ENCODE data around the gene CCDC38. TPM values are rescaled to one million over a fixed set of nuclear protein-coding genes. Genes with fewer than 3 reads are reported as not detected.
"Not testable (repeated sequence)": the region's sequence is repeated elsewhere in the genome, so short reads cannot be mapped to it uniquely, and the experiment has no call there.

Gene CCDC38
- polyA plus RNA-seq, 2 donors, result not detected

DNA sequence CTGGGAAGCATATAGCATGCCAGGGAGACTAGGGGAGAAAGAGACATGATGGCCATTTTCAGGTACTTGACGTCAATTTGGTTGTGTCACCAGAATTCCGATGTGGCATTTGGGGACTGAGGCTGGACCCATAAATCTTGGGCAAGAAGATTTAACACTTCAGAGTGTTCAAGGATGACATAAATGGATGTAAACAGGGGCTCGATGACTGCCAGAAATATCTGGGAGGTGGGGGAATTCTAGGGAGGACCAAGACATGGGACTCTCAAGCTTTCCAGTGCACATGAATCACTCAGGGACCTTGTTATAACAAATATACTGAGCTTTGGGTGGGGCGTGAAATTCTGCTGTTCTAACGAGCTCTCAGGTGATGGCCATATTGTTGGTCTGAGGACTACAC lies 35.9 kb upstream of the CCDC38 start:
- 90 to 94% methylated on average over 5 of the region's 5 CpGs for WGBS, 2 donors
- H3K27me3 ChIP-seq (ENCODE audit: control insufficient read depth in 1 of 2, insufficient read depth in 2 of 2, low read length in 2 of 2), result no peaks in the 10 kb centered on the region

DNA sequence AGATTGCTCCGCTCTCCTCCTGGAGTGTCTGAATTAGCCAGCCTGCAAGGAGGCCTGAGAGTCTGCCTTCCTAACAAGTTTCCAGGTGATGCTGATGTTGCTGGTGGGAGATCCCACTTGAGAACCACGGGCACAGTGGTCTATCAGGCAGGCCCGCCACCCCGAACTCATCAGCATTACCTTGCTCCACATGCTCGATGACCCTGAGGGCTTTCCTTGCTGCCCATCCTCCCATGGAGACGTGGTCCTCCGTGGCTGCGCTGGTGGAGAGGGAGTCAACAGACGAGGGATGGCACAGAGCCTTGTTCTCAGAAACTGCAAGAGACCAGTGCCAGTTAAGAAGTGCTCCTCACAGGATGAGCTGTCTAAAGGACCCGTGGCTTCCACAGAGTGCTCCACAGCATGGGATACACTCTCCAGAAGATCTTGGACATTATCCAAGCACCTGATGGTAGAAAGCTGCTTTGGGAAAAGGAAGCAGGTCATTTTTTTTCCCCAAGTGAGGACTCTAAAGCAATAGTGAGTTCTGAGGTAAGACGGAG lies 35.4 kb upstream of the CCDC38 start:
- 87 to 93% methylated on average over 11 of the region's 11 CpGs for WGBS, 2 donors
- Histone ChIP-seq H3K36me3 (ENCODE audit: control insufficient read depth in 2 of 2, insufficient read depth in 2 of 2, low read length in 1 of 2) (no peaks in the 10 kb centered on the region), H3K27ac (ENCODE audit: low read depth in 2 of 2, low read length in 1 of 2) (no peak overlapping the region), H3K9me3 (ENCODE audit: control insufficient read depth in 2 of 2, insufficient read depth in 1 of 2, low read depth in 1 of 2, low read length in 1 of 2) (no peaks in the 10 kb centered on the region), H3K27me3 (ENCODE audit: control insufficient read depth in 1 of 2, insufficient read depth in 2 of 2, low read length in 2 of 2) (no peaks in the 10 kb centered on the region), H3K4me3 (ENCODE audit: low read depth in 1 of 2, low read length in 2 of 2) (no peak overlapping the region), H3K4me1 (ENCODE audit: control insufficient read depth in 2 of 2, insufficient read depth in 2 of 2, low read length in 1 of 2) (no peaks in the 10 kb centered on the region)

More for the DNA sequence above, 35.9 kb upstream of the CCDC38 start:
- Histone ChIP-seq H3K4me3 (ENCODE audit: low read depth in 1 of 2, low read length in 2 of 2) (no peak overlapping the region), H3K36me3 (ENCODE audit: control insufficient read depth in 2 of 2, insufficient read depth in 2 of 2, low read length in 1 of 2) (no peaks in the 10 kb centered on the region), H3K4me1 (ENCODE audit: control insufficient read depth in 2 of 2, insufficient read depth in 2 of 2, low read length in 1 of 2) (no peaks in the 10 kb centered on the region), H3K9me3 (ENCODE audit: control insufficient read depth in 2 of 2, insufficient read depth in 1 of 2, low read depth in 1 of 2, low read length in 1 of 2) (no peaks in the 10 kb centered on the region), H3K27ac (ENCODE audit: low read depth in 2 of 2, low read length in 1 of 2) (no peak overlapping the region)

DNA sequence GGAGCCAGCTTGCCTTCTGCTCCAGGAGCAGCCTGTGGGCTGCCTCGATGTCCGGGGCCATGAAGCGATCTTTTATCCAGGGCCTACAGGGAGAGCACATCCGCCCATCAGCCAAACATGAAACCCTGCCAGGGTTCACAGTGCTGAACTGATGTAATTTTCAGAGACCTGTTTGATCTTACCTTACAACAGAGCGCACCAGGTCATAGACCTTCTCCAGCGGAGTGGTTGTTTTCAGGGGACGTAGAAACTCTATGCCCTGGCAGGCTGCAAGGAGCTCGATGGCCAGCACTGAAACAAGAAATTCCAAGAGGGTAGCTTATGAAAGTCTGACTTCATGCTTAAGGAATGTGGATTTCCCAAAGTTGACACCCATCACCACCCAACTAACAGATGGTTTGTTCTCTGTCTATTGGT lies 34.0 kb upstream of the CCDC38 start:
- Histone ChIP-seq H3K9me3 (ENCODE audit: control insufficient read depth in 2 of 2, insufficient read depth in 1 of 2, low read depth in 1 of 2, low read length in 1 of 2) (no peaks in the 10 kb centered on the region), H3K36me3 (ENCODE audit: control insufficient read depth in 2 of 2, insufficient read depth in 2 of 2, low read length in 1 of 2) (no peaks in the 10 kb centered on the region), H3K27ac (ENCODE audit: low read depth in 2 of 2, low read length in 1 of 2) (no peak overlapping the region), H3K27me3 (ENCODE audit: control insufficient read depth in 1 of 2, insufficient read depth in 2 of 2, low read length in 2 of 2) (no peaks in the 10 kb centered on the region), H3K4me3 (ENCODE audit: low read depth in 1 of 2, low read length in 2 of 2) (no peak overlapping the region), H3K4me1 (ENCODE audit: control insufficient read depth in 2 of 2, insufficient read depth in 2 of 2, low read length in 1 of 2) (no peaks in the 10 kb centered on the region)
- WGBS, 2 donors, result 90% methylated on average over 8 of the region's 8 CpGs

DNA sequence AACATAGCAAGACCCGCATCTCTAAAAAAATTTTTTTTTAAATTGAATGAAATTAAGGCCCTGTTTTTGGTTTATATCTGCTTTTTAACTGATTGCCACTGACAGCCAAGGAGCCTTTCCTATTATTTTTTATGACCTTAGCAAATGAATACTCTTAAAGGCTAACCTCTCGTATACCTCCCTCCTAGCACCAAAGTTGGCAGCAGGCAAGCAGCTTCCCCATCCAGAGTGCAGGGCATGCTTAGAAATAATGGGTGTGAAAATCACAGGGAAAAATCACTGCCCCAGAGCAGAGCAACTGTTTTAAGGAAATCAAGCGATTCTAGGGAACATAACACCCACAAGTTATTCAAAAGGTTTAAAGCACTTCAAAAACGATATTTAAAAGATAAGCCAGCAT lies 33.1 kb upstream of the CCDC38 start:
- Histone ChIP-seq H3K27me3 (ENCODE audit: control insufficient read depth in 1 of 2, insufficient read depth in 2 of 2, low read length in 2 of 2) (no peaks in the 10 kb centered on the region), H3K9me3 (ENCODE audit: control insufficient read depth in 2 of 2, insufficient read depth in 1 of 2, low read depth in 1 of 2, low read length in 1 of 2) (no peaks in the 10 kb centered on the region), H3K4me1 (ENCODE audit: control insufficient read depth in 2 of 2, insufficient read depth in 2 of 2, low read length in 1 of 2) (no peaks in the 10 kb centered on the region), H3K36me3 (ENCODE audit: control insufficient read depth in 2 of 2, insufficient read depth in 2 of 2, low read length in 1 of 2) (no peaks in the 10 kb centered on the region), H3K4me3 (ENCODE audit: low read depth in 1 of 2, low read length in 2 of 2) (no peak overlapping the region), H3K27ac (ENCODE audit: low read depth in 2 of 2, low read length in 1 of 2) (no peak overlapping the region)
- 88 to 91% methylated on average over 4 of the region's 4 CpGs for WGBS, 2 donors

DNA sequence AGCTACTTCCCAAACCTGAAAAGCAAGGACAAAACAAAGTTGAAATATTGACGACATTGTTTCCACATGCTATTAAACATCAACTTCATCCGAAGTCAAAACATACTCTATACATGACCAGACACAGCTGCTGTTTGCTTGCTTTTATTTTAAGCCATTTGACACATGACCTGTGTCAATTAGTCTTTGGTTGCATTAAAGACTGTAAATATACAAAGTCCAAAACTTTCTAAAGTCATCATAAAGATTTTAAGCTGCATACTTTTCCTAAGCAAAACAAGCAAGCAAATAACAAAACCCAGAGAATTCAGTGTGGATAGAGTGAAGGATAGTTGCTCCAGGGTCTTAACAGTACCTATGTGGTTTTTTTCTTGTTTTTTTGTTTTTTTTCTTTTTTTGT lies 31.9 kb upstream of the CCDC38 start:
- no peak overlapping the region for H3K27ac ChIP-seq (ENCODE audit: low read depth in 2 of 2, low read length in 1 of 2)
- no peaks in the 10 kb centered on the region for H3K36me3 ChIP-seq (ENCODE audit: control insufficient read depth in 2 of 2, insufficient read depth in 2 of 2, low read length in 1 of 2)
- no peaks in the 10 kb centered on the region for H3K9me3 ChIP-seq (ENCODE audit: control insufficient read depth in 2 of 2, insufficient read depth in 1 of 2, low read depth in 1 of 2, low read length in 1 of 2)
- WGBS, 2 donors, result 32 to 40% methylated on average over 2 of the region's 2 CpGs
- H3K4me1 ChIP-seq (ENCODE audit: control insufficient read depth in 2 of 2, insufficient read depth in 2 of 2, low read length in 1 of 2), result no peaks in the 10 kb centered on the region
- H3K27me3 ChIP-seq (ENCODE audit: control insufficient read depth in 1 of 2, insufficient read depth in 2 of 2, low read length in 2 of 2), result no peaks in the 10 kb centered on the region
- H3K4me3 ChIP-seq (ENCODE audit: low read depth in 1 of 2, low read length in 2 of 2), result no peak overlapping the region

DNA sequence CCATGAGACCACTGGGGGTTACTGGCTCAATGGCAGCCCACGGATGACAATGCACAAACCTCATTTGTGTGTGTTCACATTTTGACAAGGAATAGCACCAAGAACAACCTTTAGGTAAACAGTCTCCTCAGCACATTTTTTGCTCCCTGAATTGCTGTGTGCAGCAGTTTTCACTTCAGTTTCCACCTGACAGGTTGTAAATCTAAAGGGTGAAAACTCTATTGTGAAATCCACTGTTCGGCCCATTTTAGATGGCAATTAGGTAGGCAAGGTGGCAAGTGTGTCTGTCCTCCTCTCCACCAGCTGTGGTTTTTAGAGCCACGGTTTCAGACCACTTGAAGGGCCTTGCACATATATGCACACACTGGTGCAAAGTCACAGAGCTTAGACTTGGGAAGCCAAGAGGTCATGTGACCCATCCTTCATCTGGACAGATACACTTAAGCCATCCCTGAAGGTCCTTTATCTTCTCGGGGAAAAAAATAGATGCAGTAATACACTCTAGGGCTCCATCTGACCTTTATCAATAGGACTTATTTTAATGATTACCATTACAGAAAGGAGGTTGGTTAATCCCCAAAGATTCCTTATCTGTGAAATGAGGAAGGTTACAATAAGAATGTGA lies 30.5 kb upstream of the CCDC38 start:
- WGBS, 2 donors, result 70% methylated on average over 4 of the region's 4 CpGs

DNA sequence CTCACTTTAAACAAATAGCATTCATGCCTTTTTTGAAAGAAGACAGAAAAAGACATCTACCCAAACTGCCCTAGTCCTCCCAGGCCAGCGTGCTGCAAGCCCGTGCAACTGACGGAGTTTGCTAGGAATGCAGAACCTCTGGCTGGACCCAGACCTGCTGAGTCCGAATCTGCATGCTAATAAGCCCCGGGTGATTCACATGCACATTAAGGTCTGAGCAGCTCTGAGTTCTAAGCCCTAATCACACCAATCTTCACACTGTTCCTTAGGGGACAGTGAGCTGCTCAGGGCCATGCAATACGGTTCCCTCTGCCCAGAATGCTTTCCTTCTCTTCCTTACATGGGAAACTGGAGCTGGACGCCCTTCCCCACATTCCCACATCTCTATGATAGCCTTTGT lies 28.5 kb upstream of the CCDC38 start:
- Histone ChIP-seq H3K4me1 (ENCODE audit: control insufficient read depth in 2 of 2, insufficient read depth in 2 of 2, low read length in 1 of 2) (no peaks in the 10 kb centered on the region), H3K27ac (ENCODE audit: low read depth in 2 of 2, low read length in 1 of 2) (no peak overlapping the region), H3K36me3 (ENCODE audit: control insufficient read depth in 2 of 2, insufficient read depth in 2 of 2, low read length in 1 of 2) (no peaks in the 10 kb centered on the region), H3K4me3 (ENCODE audit: low read depth in 1 of 2, low read length in 2 of 2) (no peak overlapping the region), H3K27me3 (ENCODE audit: control insufficient read depth in 1 of 2, insufficient read depth in 2 of 2, low read length in 2 of 2) (no peaks in the 10 kb centered on the region), H3K9me3 (ENCODE audit: control insufficient read depth in 2 of 2, insufficient read depth in 1 of 2, low read depth in 1 of 2, low read length in 1 of 2) (no peaks in the 10 kb centered on the region)
- 66 to 70% methylated on average over 7 of the region's 7 CpGs for WGBS, 2 donors

More for the DNA sequence above, 30.5 kb upstream of the CCDC38 start:
- Histone ChIP-seq H3K4me3 (ENCODE audit: low read depth in 1 of 2, low read length in 2 of 2) (no peak overlapping the region), H3K27ac (ENCODE audit: low read depth in 2 of 2, low read length in 1 of 2) (no peak overlapping the region), H3K27me3 (ENCODE audit: control insufficient read depth in 1 of 2, insufficient read depth in 2 of 2, low read length in 2 of 2) (no peaks in the 10 kb centered on the region), H3K9me3 (ENCODE audit: control insufficient read depth in 2 of 2, insufficient read depth in 1 of 2, low read depth in 1 of 2, low read length in 1 of 2) (no peaks in the 10 kb centered on the region), H3K36me3 (ENCODE audit: control insufficient read depth in 2 of 2, insufficient read depth in 2 of 2, low read length in 1 of 2) (no peaks in the 10 kb centered on the region), H3K4me1 (ENCODE audit: control insufficient read depth in 2 of 2, insufficient read depth in 2 of 2, low read length in 1 of 2) (no peaks in the 10 kb centered on the region)

DNA sequence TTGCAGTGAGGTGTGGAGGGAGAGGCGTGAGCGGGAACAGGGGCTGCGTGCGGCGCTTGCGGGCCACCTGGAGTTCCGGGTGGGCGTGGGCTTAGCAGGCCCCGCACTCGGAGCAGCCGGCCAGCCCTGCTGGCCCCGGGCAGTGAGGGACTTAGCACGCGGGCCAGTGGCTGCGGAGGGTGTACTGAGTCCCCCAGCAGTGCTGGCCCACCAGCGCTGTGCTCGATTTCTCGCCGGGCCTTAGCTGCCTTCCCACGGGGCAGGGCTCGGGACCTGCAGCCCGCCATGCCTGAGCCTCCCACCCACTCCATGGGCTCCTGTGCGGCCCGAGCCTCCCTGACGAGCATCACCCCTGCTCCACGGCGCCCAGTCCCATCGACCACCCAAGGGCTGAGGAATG lies 26.7 kb upstream of the CCDC38 start:
- H3K36me3 ChIP-seq (ENCODE audit: control insufficient read depth in 2 of 2, insufficient read depth in 2 of 2, low read length in 1 of 2); H3K9me3 ChIP-seq (ENCODE audit: control insufficient read depth in 2 of 2, insufficient read depth in 1 of 2, low read depth in 1 of 2, low read length in 1 of 2); H3K27me3 ChIP-seq (ENCODE audit: control insufficient read depth in 1 of 2, insufficient read depth in 2 of 2, low read length in 2 of 2); H3K4me3 ChIP-seq (ENCODE audit: low read depth in 1 of 2, low read length in 2 of 2); H3K27ac ChIP-seq (ENCODE audit: low read depth in 2 of 2, low read length in 1 of 2); H3K4me1 ChIP-seq (ENCODE audit: control insufficient read depth in 2 of 2, insufficient read depth in 2 of 2, low read length in 1 of 2): not testable (repeated sequence)
- WGBS, 2 donors, result 92 to 97% methylated on average over 21 to 28 of the region's 28 CpGs

DNA sequence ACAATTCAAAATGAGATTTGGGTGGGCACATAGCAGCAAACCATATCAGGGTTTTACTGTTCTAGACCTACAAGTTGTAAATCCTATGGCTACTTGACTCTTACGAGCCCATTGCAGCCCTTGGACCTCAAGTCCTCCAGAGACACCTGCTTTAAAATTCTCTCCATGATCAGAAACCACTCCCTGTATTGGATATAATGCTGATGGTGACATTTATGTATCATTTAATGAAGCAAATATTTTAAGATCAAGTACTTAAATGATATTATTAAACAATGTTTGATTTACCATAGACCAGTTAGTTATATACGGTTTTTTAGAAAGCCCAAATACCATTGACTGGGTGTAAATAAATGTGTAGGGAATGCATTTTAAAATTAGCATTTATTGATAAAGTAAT lies 24.9 kb upstream of the CCDC38 start:
- no peaks in the 10 kb centered on the region for H3K9me3 ChIP-seq (ENCODE audit: control insufficient read depth in 2 of 2, insufficient read depth in 1 of 2, low read depth in 1 of 2, low read length in 1 of 2)
- no peak overlapping the region for H3K4me3 ChIP-seq (ENCODE audit: low read depth in 1 of 2, low read length in 2 of 2)
- H3K27ac ChIP-seq (ENCODE audit: low read depth in 2 of 2, low read length in 1 of 2), result no peak overlapping the region
- H3K27me3 ChIP-seq (ENCODE audit: control insufficient read depth in 1 of 2, insufficient read depth in 2 of 2, low read length in 2 of 2), result no peaks in the 10 kb centered on the region
- WGBS, 2 donors, result 96 to 99% methylated on average over 2 of the region's 2 CpGs
- H3K4me1 ChIP-seq (ENCODE audit: control insufficient read depth in 2 of 2, insufficient read depth in 2 of 2, low read length in 1 of 2), result no peaks in the 10 kb centered on the region
- no peaks in the 10 kb centered on the region for H3K36me3 ChIP-seq (ENCODE audit: control insufficient read depth in 2 of 2, insufficient read depth in 2 of 2, low read length in 1 of 2)

DNA sequence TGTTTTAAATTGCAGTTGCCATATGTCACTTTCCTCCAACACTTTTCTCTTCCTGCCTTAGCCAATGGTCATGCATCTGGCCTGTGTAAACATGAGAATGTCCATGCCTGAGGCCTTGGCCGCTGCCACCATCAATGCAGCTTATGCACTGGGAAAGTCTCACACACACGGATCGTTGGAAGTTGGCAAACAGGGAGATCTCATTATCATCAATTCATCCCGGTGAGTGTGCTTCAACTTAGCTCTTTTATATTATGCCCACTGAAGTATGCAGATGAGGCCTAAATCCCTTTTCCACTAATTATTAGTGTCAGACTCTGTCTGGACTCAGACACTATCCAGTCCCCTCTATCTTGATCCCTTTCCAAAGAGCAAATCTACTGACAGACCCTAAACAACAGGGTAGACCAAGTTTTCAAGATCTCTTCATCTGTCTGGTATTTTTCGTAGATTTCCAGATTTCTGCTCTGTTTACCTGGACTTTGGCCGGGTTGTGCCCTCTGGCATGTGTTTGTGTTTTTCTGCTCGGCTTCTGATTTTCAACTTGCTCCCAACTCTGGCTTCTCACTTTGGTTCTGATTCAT lies 24.0 kb upstream of the CCDC38 start:
- WGBS, 2 donors, result 60 to 76% methylated on average over 7 of the region's 7 CpGs
- Histone ChIP-seq H3K4me1 (ENCODE audit: control insufficient read depth in 2 of 2, insufficient read depth in 2 of 2, low read length in 1 of 2) (no peaks in the 10 kb centered on the region), H3K36me3 (ENCODE audit: control insufficient read depth in 2 of 2, insufficient read depth in 2 of 2, low read length in 1 of 2) (no peaks in the 10 kb centered on the region)

More for the DNA sequence above, 24.0 kb upstream of the CCDC38 start:
- no peak overlapping the region for H3K4me3 ChIP-seq (ENCODE audit: low read depth in 1 of 2, low read length in 2 of 2)
- H3K27ac ChIP-seq (ENCODE audit: low read depth in 2 of 2, low read length in 1 of 2), result no peak overlapping the region
- H3K27me3 ChIP-seq (ENCODE audit: control insufficient read depth in 1 of 2, insufficient read depth in 2 of 2, low read length in 2 of 2), result no peaks in the 10 kb centered on the region
- no peaks in the 10 kb centered on the region for H3K9me3 ChIP-seq (ENCODE audit: control insufficient read depth in 2 of 2, insufficient read depth in 1 of 2, low read depth in 1 of 2, low read length in 1 of 2)

Data from esophagus (tissue), 2 donors.